Right renal cortex interstitium (tissue), 3 donors: ENCODE results near the gene CA12. TPM values are rescaled to one million over a fixed set of nuclear protein-coding genes. Genes with fewer than 3 reads are reported as not detected.

Source experiments
- DNase-seq, 3 donors: peaks; one replicate each; pipeline ENCODE4 v3.0.0-alpha.2; 2013; ENCODE audit warnings: low read depth in 3 of 3, low spot score in 2 of 3
- polyA plus RNA-seq, 3 donors: library from polyadenylated mRNA; unstranded; fragments of 120-200 nt; gene quantifications; one replicate each; pipeline ENCODE4 v1.2.1, GENCODE V29; 2013; ENCODE audit not compliant: insufficient read length in 3 of 3

The CA12 gene
- polyA plus RNA-seq, 3 donors = 137 to 154 (median 151) TPM

DNA sequence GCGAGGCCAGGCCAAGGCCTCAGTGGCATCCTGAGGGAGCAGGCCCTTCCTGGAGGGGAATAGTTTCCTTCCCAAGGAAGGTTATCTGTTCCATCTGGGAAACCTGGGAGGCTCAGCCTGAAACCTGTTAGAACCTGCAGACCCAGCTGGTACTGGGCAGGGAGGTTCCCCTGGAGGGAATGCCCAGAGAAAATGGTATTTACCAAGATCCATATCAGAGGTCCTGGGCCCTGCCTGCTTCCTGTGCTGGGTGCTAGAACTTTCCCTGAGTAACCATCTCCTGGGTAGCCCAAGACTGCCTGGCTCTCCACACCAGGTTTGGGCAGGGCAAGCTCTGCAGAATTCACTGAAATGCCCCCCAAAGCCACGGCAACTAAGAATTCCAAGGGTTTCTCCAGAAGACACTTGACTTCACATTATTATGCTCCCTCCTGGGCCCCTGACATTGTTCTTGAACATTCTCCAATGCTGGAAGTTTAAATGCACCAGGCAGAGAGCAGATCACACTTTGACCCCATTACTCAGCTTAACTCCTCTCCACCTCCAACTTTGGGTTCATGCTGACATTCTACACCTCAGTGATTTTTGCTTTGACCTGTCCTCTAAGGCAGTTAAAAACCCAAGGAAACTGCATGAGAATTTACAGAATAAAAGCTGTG is 2.0 kb downstream of the CA12 start:
- DNase-seq = no peak

- DNase-seq = no peak
These were observed 2.7 kb downstream of the CA12 start for GRCh38 chr15:63378946-63379345.

DNA sequence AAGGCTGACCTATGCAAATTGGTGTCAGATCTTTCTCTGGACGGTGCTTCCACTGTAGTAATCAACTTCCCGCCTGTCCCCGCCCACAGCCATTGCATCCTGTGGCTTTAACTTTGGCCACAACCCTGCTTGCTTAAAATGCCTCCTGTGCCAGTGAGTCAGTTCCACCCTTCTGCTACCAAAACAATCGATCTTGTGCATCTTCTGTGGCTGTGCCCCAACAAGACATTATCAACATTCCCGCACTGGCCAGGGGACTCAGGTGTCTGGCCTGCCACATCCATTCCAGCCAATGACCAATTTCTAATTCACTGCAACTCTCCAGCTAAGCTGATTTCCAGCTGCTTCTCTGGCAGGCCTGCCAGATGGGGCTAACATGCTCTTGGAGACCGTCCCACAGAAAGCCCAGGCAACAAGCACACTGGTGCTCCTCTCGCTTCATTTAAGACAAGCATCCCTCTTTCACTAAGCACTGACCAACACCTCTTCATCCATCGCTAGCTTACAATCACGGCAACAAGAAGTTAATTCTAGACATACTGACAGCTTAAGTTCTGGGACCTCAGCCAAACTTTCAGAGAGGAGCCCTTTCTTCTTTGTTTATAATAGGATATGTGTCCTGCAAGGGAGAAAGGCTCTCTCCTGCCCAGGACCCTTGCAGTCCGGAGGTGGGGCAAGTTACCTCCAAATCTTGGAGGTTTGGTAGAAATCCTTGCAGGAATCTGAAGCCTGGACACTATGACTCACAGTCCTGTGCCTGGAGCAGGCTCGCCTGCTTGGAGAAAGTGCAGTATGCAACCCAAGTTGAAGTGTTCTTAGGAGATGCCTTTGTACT is 6.7 kb downstream of the CA12 start:
- no peak for DNase-seq

- no peak for DNase-seq
These were observed 7.6 kb downstream of the CA12 start for GRCh38 chr15:63373866-63374548.

GRCh38 chr15:63373330-63373729 is 8.3 kb downstream of the CA12 start:
- DNase-seq = no peak

GRCh38 chr15:63372753-63373152 is 8.9 kb downstream of the CA12 start:
- no peak for DNase-seq

- DNase-seq = no peak
These were observed 9.5 kb downstream of the CA12 start for GRCh38 chr15:63372018-63372705.

GRCh38 chr15:63371297-63371918 is 10.2 kb downstream of the CA12 start:
- DNase-seq = no peak

DNA sequence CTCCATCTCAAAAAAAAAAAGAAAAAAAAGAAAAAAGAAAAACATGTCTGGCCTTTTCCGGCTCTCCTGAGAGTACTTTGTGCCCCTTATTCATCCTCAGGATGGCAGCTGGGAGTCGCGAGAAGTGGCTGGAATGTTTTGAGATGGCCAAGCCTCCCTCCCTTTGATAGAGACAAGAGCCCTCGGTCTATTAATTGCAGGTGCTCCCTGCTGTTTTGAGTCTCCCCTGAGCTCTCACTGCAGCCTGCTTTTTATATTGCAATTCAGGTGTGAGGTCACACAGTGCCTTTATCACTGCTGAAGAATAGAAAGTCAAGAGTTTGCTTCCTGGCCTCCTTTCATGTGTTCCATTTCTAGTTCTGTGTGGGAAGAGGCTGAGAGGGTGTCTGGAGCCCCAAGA is 10.9 kb downstream of the CA12 start:
- no peak for DNase-seq

- no peak for DNase-seq
These were observed 11.9 kb downstream of the CA12 start for GRCh38 chr15:63369781-63370180.

DNA sequence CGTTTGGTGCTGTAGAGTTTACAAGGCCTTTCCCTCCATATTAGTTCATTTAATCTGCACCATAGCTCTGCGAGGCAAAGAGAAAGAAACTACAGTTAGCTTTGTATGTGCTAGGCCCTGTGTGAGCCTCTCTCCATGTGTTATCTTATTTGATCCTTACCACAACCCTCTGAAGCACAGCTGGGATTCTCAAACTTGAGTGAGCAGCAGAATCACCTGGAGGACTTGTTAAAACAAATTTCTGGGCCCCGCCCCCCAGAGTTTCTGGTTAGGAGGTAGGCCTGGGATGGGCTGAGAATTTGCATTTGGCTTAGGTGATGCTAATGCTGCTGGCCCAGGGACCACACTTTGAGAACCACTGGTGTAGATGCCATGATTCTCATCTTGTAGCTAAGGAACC is 12.3 kb downstream of the CA12 start:
- DNase-seq = no peak

DNA sequence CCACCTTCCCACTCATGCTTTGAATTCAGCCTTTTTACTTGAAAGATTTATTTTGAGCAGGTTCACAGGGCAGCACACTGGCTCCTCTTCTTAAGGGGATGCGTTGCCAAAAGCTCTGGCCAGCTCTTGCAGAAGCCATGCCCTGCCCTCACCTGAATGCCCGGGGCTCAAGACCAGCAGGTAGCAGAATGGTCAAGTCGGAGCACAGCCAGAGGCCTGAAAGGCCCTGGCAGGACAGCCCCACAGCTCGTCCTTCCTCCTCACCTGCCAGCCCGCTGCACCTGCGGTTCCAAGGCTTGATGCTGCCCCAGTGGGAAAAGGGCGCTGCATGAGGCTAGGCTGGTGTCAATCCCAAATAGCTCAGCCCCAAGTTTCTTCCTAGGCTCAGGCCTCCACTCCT is 13.1 kb downstream of the CA12 start:
- no peak for DNase-seq

- DNase-seq = no peak
These were observed 13.7 kb downstream of the CA12 start for GRCh38 chr15:63367900-63368299.

GRCh38 chr15:63367390-63367789 is 14.3 kb downstream of the CA12 start:
- no peak for DNase-seq

- no peak for DNase-seq
These were observed 15.2 kb downstream of the CA12 start for GRCh38 chr15:63366451-63366850.

DNA sequence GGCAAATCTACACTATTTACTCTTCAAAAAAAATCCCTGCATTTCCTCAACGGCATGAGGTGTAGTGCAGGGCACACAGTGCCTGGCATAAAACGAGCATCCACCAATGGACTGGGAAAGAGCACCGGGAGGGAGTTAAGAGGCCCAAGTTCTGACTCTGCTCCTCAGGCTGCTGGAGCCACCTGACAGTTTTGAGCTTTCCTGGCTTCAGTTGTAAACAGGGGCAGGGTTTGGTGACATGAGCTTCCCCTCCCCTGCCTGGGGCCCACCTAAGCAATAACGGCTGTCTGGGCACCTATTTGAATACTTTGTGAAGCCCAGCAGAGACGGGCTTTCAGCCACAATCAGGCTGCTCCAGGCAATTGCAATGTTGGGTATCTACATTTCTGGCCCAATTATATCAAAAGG is 16.4 kb downstream of the CA12 start:
- no peak for DNase-seq

DNA sequence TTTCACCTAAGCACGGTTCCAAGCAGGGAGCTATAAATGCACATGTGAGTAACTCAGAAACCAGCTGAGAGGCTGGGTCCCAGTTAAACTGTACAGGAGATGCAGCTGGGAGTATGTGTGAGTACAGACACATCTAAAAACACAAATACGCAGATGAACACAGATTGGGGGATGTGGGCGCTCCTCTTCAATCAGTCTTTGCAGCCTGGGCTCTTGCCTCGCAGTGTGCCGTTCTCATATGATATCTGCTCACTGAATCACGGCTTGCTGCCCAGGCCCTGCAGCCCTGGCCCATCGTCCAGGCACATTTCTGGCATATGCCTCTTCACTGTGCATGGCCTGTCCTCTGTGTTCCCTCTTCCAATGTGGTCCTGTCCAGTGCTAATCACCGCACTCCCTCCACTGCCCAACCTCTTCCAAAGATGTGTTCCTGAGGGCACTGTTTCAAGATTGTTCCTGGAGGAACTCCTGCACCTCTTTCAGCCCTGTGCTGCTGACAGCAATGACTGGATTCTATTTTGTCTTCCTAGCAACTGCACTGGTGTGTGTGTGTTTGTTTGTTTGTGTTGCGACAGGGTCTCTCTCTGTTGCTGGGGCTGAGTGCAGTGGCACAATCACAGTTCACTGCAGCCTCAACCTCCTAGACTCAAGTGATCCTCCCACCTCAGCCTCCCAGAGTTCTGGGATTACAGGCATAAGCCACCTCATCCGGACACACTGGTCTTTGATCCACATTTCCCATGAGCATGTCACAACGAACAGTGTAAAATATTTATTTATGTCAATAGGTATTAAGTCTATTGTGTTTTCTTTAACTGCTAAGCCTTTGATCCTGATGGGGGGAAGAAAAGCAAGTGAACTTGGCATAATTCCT is 17.0 kb downstream of the CA12 start:
- no peak for DNase-seq

DNA sequence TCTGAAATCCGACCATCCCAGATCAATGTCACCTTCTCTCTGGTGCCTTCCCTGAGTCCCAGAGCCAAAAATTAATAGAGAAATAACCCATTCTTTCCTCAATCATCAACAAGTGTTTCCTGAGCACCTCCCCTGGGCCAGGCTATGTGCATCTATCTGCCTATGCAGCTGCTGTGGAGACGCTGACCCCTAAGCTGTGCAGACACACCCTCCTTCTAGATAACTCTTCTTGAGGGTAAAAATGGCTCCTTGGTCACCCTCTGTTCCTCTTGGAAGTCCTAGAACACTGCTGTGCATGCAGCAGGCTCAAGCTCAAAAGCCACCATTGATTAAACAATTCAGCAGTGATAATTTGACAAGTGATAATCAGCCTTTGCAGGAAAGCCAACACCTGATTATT is 18.4 kb downstream of the CA12 start:
- DNase-seq = no peak

DNA sequence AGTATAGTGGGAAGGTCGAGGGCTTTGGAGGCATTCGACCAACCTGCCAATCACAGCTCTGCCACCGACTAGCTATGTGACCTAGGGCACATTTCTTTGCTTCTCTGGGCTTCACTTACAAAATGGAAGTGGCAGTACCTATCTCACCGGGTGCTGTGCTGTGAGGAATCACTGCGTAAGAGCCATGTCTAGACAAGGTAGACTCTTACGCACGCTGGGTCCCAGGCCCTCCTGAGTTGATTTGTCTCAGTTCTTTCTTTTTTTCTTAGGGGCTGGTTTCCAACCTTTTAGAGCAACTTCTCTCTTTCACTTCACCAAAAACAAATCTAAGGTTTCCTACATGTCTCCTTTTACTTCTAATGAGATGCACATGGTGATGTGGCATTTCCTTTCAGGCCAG is 18.8 kb downstream of the CA12 start:
- no peak for DNase-seq

- DNase-seq = no peak
These were observed 19.4 kb downstream of the CA12 start for GRCh38 chr15:63362196-63362595.
